HUES64 (cell line): Measurements from ENCODE around the gene RPS6KL1.

Source experiments
- H3K27ac ChIP-seq: 2 replicates; pipeline ENCODE4 v1.7.0; 2013; ENCODE audit warnings: low read depth, low read length, inconsistent platforms
- H3K27me3 ChIP-seq: 2 replicates; pipeline ENCODE4 v1.6.1; 2013; ENCODE audit warnings: mild to moderate bottlenecking, low read length; ENCODE audit not compliant: insufficient read depth
- H3K36me3 ChIP-seq: 2 replicates; pipeline ENCODE4 v1.6.1; 2013; ENCODE audit warnings: mild to moderate bottlenecking, low read length; ENCODE audit not compliant: insufficient read depth
- H3K4me1 ChIP-seq: 2 replicates; pipeline ENCODE4 v1.6.1; 2013; ENCODE audit warnings: mild to moderate bottlenecking, low read length, moderate library complexity; ENCODE audit not compliant: insufficient read depth
- H3K4me3 ChIP-seq: 2 replicates; pipeline ENCODE4 v1.5.1; 2013; ENCODE audit warnings: mild to moderate bottlenecking, low read length, moderate library complexity
- H3K9ac ChIP-seq: 2 replicates; pipeline ENCODE4 v1.6.1; 2013; ENCODE audit warnings: mild to moderate bottlenecking, low read depth, low read length
- H3K9me3 ChIP-seq: 2 replicates; pipeline ENCODE4 v1.6.1; 2013; ENCODE audit warnings: low read depth, low read length; ENCODE audit not compliant: insufficient read depth
- WGBS: fragments of 150-250, 120-280 bp; methylation state at CpG from one replicate; pipeline ENCODE4 v1.1.7; 2013; ENCODE audit warnings: missing lambda C conversion rate; 5-methylcytosine and 5-hydroxymethylcytosine counted together

Gene RPS6KL1

DNA sequence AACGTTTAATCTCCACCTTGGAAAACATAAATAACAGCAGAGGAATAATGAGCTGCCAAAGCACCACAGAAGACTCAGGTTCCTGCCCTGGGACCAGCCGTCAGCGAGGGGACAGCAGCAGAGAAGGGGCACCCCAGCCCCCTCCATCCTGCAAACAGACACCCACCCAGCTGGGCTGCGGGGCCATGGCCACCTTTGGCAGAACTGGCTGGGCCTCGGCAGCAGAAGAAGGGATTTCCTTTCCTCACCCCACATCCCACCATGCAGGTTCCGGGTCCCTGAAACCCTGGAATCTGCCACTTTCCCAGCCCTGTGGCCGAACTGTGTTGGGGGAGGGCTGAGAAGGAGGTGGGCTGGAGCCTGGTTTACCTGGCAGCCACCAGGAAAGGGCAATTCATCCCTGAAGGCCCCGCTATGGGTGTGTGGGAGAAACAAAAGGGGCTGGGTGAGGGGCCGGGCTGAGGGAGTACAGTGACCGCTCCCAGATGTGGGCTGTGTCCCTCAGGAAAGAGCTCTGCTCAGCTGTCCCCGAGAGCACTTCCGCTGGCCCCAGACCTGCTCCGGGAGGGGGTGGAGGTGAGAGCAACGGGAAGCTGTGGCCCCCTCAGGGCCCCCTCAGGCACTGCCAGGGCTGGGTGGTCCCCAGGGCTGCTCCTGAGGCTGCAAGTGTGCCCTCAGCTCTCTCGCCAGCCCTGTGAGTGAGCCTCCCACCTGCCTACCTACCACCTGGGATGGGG is 28.6 kb upstream of the RPS6KL1 start:
- Histone ChIP-seq H3K9ac (no peak overlapping the region), H3K27ac (no peak overlapping the region), H3K27me3 (peaks cover 23% of the 10 kb centered on the region), H3K4me3 (no peak overlapping the region), H3K9me3 (no peaks in the 10 kb centered on the region), H3K36me3 (no peaks in the 10 kb centered on the region), H3K4me1 (peaks cover 11% of the 10 kb centered on the region)
- WGBS, result 82% methylated on average over 15 of the region's 15 CpGs

DNA sequence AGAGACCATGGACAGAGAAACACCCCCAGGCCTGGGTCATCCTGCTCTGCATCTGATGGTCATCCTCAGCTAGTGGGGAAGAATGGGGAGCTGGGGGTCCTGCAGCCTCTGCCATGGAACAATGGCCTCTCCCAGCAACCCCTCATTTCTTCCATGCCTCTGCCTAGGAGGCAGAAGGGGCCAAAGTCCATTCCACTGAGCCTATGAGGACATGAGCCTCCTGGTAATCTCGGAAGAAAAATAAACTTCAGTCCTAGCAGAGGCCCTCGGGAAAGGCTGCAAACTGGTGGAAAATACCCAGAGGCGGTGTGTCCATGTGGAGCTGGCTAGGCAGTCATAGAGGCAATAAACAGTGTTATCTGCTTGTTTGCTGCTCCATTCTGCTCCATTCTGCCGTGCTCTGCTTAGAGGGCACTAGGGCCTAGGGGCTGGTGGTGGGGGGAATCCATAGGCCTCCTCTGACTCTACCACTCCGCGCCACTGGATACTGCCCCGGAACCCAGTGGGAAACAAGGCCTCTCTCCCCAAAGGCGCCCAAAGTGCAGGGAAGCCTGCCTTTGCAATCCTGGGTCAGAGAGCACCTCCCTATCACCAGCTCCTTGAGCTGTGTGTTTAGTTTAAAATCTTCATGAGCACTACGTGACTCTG is 27.9 kb upstream of the RPS6KL1 start:
- no peak overlapping the region for H3K9ac ChIP-seq
- H3K36me3 ChIP-seq, result no peaks in the 10 kb centered on the region
- peaks cover 8% of the 10 kb centered on the region for H3K4me1 ChIP-seq
- WGBS, result 86% methylated on average over 9 of the region's 9 CpGs
- H3K9me3 ChIP-seq, result no peaks in the 10 kb centered on the region
- H3K27me3 ChIP-seq, result peaks cover 17% of the 10 kb centered on the region
- H3K4me3 ChIP-seq, result no peak overlapping the region
- no peak overlapping the region for H3K27ac ChIP-seq

DNA sequence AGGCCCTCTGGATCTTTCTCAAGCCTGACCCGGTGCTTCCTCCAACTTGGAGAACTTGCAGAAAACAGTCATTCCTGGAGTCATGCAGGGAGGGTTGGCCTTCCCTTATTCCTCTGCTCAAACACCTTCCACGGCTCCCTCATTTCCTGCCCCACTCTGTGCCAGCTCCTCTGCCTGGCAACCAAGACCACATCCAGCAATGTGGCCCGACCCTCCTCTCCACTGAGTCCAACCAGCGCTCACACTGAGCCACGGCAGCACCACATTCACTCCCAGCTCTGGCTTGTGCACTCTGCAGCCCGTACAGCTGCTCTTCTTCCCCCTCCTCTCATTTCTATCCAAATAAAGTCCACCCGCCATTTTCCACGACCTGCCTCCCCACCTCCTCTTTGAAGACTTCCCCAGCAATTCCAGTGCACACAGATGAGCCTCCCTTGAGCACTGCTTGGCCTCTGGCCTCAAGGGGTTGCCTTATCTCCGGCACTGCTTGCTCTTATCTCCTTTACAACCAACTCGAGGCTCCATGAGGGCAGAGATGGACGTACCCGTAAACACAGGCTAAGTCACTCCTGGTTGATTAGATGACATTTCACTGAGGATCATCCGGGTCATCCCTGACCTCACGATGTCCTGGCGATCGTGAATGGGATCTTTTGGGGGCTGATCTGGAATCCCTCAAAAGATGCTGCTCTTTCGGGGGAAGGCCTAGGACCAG is 27.0 kb upstream of the RPS6KL1 start:
- Histone ChIP-seq H3K4me1 (peaks cover 5% of the 10 kb centered on the region; the same call in 1 of the 2 replicates), H3K27me3 (peaks cover 10% of the 10 kb centered on the region), H3K4me3 (no peak overlapping the region), H3K36me3 (no peaks in the 10 kb centered on the region), H3K27ac (no peak overlapping the region), H3K9ac (no peak overlapping the region), H3K9me3 (no peaks in the 10 kb centered on the region)
- WGBS, result 89% methylated on average over 17 of the region's 17 CpGs

- Histone ChIP-seq H3K36me3 (no peaks in the 10 kb centered on the region), H3K27ac (no peak overlapping the region), H3K4me3 (no peak overlapping the region), H3K9ac (no peak overlapping the region), H3K9me3 (no peaks in the 10 kb centered on the region), H3K27me3 (0 out of 2 replicates have a peak, but pooled peaks cover 3% of the 10 kb centered on the region), H3K4me1 (peaks cover 4% of the 10 kb centered on the region; the same call in 1 of the 2 replicates)
- WGBS, result 95% methylated on average over 16 of the region's 16 CpGs
Measured at GRCh38 chr14:74949191-74949601, 26.1 kb upstream of the RPS6KL1 start.

DNA sequence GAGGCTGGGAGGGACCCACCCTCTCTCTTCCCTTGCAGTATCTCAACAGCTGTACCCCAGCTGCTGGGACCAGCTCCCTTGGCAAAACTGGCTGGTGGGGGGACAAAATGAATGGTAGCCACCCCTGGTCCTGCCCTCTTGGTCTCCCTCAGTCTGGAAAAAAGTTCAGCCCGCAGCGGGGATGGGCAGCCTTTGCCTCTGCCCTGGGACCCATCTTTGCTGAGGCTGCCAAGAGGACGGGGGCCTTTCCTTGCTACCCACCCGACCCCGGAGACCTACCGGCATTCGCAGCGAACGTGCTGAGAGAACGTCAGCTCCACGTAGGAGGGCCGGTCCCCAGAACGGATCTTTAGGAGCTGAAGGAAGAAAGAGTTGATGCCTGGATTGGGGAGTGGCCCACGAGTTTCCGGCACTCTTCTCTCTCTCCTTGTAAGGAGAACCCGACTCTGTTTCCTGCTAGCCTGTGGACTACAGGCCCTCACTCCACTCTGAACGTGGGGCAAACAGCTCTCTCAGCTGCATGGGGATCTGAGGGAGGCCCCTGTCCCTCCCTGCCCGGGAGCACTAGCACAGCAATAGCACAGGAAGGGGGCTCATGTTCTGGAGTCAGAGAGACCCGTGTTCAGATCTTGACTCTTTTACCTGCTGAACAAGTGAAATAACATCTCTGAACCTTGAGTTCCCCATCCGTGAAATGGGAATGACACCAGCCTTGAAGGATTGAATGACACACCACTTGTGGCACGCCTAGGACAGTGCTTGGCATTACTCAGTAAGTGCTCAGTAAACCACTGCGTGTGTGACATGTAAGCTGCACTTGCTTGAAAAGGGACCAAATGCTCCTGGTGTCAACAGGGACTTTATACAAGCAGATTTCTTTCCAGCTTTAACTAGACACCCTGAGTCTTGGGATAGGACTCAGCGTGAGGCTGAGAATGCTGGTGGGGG is 25.4 kb upstream of the RPS6KL1 start:
- Histone ChIP-seq H3K4me1 (0 out of 2 replicates have a peak, but pooled peaks cover 4% of the 10 kb centered on the region), H3K9me3 (no peaks in the 10 kb centered on the region), H3K4me3 (no peak overlapping the region), H3K9ac (no peak overlapping the region), H3K27ac (no peak overlapping the region), H3K36me3 (no peaks in the 10 kb centered on the region), H3K27me3 (no peaks in the 10 kb centered on the region)
- WGBS, result 87% methylated on average over 23 of the region's 23 CpGs

DNA sequence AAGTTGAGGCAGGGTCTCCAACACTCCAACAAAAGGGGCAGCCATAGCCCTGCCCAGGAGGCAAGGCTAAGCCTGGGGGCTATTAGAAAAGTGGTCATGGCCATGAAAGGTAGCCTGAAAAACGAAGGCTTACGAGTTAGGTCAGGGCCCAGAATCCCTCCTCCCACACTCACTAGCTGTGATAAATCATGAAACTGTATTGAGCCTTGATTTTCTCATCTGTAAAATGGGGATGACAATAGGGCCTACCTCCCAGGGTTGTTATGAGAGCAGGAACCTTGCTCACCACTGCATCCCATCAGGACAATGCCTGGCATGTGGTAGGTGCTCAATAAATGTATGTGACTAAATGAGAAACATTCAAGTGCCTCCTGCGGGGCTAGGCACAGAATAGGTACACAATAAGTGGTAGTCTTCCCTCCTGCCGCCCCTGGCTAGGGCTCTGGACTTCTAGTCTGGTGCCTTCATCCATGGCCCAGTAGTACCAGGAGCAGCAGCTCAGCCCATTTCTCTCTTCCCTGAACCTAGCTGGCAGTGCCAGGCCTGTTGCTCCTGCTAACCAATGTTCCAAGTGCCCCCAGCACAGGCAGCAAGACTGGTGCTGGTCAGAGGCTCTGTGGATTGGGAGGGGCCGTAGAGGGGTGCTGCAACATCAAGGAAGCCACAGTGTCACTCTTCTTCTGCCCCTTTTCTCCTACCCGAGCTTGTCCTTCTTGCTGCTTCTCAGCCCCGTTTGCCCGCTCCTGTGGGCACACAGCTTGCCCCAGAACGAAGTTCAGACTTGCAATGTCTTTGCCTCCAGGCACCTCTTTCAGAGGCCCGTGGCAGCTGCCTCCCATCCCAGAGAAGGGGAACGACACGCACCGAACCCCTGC is 24.5 kb upstream of the RPS6KL1 start:
- Histone ChIP-seq H3K4me3 (no peak overlapping the region), H3K9me3 (no peaks in the 10 kb centered on the region), H3K27me3 (no peaks in the 10 kb centered on the region), H3K27ac (no peak overlapping the region), H3K36me3 (no peaks in the 10 kb centered on the region), H3K9ac (no peak overlapping the region), H3K4me1 (0 out of 2 replicates have a peak, but pooled peaks cover 4% of the 10 kb centered on the region)
- WGBS, result 95% methylated on average over 13 of the region's 13 CpGs

GRCh38 chr14:74946659-74947281 is 23.7 kb upstream of the RPS6KL1 start:
- Histone ChIP-seq H3K4me3 (no peak overlapping the region), H3K27ac (no peak overlapping the region), H3K9me3 (no peaks in the 10 kb centered on the region), H3K4me1 (peaks cover 7% of the 10 kb centered on the region; the same call in 1 of the 2 replicates), H3K9ac (no peak overlapping the region), H3K36me3 (no peaks in the 10 kb centered on the region), H3K27me3 (no peaks in the 10 kb centered on the region)
- 61% methylated on average over 5 of the region's 5 CpGs for WGBS

DNA sequence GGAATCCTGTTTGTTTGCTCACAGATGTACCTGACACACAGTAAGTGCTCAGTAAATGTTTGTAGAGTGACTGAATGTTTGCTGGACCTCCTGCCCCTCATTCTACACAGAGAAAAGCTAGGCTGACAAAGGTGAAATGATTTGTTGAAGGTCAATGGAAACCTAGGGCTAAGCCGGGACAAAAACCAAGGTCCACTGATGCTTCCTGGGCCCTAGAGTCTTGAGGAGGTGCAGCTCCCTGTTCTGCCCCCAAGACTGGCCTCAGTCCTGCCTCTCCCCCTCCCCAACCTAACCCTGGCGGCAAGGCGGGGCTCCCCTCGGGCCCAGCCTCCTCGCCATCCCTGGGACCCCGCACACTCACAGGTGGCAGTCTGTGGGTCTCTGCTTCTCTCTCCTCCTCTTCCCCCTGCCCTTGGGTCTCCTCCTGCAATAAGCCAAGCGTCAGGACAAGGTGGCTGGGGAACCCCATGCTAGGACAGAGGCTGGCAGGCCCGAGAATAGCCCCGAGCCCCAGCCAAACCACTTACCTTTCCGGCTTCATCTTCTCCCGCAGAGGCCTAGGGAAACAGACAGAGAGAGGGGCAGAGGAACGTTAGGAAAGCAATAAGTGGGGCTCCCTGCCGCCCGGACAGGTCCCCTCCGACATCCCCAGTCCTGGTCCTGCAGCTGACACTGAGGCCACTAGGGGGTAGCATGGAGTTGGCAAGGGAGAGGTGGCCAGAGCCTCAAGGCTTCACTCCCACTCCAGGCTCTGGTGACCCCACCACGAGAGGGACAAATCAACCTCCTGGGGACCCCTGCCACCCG is 23.0 kb upstream of the RPS6KL1 start:
- H3K9ac ChIP-seq, result no peak overlapping the region
- no peak overlapping the region for H3K4me3 ChIP-seq
- no peak overlapping the region for H3K27ac ChIP-seq
- H3K4me1 ChIP-seq, result peaks cover 5% of the 10 kb centered on the region; the same call in 1 of the 2 replicates
- 53% methylated on average over 17 of the region's 17 CpGs for WGBS
- no peaks in the 10 kb centered on the region for H3K27me3 ChIP-seq
- no peaks in the 10 kb centered on the region for H3K9me3 ChIP-seq
- no peaks in the 10 kb centered on the region for H3K36me3 ChIP-seq

DNA sequence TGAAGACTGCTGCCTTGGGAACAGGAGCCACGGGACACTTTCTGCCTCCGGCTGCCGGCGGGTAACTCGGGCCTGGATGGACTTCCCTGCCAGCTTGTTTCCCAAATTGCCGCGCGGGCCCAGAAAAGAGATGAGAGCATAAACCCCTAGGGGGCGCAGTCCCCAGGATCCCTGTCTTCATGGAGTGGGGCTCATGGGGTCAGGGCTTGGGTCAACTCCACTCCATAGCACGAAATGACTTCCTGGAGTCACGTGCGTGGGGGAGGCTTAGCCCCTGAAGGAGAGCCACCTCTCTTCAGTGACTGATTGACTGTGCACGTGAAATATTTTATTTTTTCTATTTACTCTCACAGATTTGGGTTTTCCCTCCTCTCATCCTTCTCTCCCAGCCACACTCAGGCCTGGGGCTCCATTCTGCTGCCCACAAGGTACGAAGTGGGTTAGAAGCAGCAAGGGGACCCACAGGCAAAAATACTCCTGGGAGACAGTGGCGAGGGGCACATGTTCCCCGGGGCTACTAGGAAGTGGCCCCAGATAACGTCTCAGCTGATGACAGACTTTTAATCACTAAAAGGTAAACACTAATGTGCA is 22.3 kb upstream of the RPS6KL1 start:
- Histone ChIP-seq H3K4me1 (peaks cover 5% of the 10 kb centered on the region; the same call in 1 of the 2 replicates), H3K27me3 (no peaks in the 10 kb centered on the region), H3K36me3 (no peaks in the 10 kb centered on the region), H3K9me3 (no peaks in the 10 kb centered on the region), H3K9ac (no peak overlapping the region), H3K4me3 (no peak overlapping the region), H3K27ac (no peak overlapping the region)
- 60% methylated on average over 17 of the region's 17 CpGs for WGBS
